Mesothelial cell of epicardium (in vitro differentiated cells): ENCODE results near the gene CEP78. TPM values are rescaled to one million over a fixed set of nuclear protein-coding genes. Genes with fewer than 3 reads are reported as not detected.

Experiments
- DNase-seq, 2 experiments: peaks; one replicate each; pipeline ENCODE4 v3.0.0; 2021; ENCODE audit warnings: low spot score in 2 of 2; ENCODE audit not compliant: unreplicated experiment in 2 of 2
- H3K27ac Mint-ChIP-seq: 2 replicates; pipeline ENCODE4 v1.8.0; 2021; ENCODE audit warnings: mixed read lengths
- H3K27me3 Mint-ChIP-seq: 2 replicates; pipeline ENCODE4 v1.8.0; 2021; ENCODE audit warnings: low read depth, mixed read lengths
- H3K36me3 Mint-ChIP-seq: 2 replicates; pipeline ENCODE4 v1.8.0; 2021; ENCODE audit warnings: mixed read lengths
- H3K4me1 Mint-ChIP-seq: 2 replicates; pipeline ENCODE4 v1.8.0; 2021; ENCODE audit warnings: mixed read lengths
- H3K4me3 Mint-ChIP-seq: 2 replicates; pipeline ENCODE4 v1.8.0; 2021; ENCODE audit warnings: mild to moderate bottlenecking, moderate library complexity, mixed read lengths
- H3K9me3 Mint-ChIP-seq: 2 replicates; pipeline ENCODE4 v1.8.0; 2021; ENCODE audit warnings: mixed read lengths
- total RNA-seq: library from RNA; stranded (reverse); gene quantifications from 3 replicates; pipeline ENCODE4 v1.2.1, GENCODE V29; 2021
- TF ChIP-seq, protein P1 (sequence below): fragments of 200-600 bp; sonication (generic); IDR thresholded peaks from one replicate; pipeline ENCODE4 v1.5.0; 2021; ENCODE audit warnings: antibody characterized with exemption; ENCODE audit not compliant: unreplicated experiment

CEP78 gene
- total RNA-seq, 1 donor from 2014 or later, result 40.9 TPM

DNA sequence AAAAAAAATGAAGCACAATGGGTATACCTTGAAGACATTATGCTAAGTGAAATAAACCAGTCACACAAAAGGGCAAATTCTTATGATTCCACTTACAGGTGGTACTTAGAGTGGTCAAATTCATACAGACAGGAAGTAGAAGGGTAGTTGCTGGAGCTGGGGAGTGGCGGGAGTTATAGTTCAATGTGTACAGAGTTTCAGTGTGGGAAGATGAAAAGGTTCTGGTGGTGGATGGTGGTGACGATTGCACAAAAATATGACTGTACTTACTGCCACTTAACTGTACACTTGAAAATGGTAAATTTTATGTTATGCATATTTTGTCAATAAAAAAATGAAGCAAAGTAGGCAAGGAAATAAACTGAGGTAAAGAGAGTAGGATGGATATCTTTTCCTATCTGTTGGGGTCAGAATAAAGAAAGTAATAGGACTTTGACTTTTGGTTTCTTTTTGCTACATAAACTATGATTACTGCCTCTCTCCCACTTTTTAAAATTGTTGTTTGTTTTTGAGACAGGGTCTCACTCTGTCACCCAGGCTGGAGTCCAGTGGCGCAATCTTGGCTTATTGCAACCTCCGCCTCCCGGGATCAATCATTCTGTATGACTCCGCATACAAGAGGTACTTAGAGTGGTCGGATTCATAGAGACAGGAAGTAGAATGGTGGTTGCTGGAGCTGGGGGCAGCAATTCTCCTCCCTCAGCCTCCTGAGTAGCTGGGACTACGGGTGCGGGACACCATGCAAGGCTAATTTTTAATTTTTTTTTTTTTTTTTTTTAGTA is 57.0 kb downstream of the CEP78 start:
- Mint-ChIP-seq H3K27me3 (no peaks in the 10 kb centered on the region), H3K9me3 (no peaks in the 10 kb centered on the region), H3K36me3 (no peaks in the 10 kb centered on the region), H3K27ac (no peak overlapping the region), H3K4me1 (peaks cover 44% of the 10 kb centered on the region), H3K4me3 (no peak overlapping the region)
- DNase-seq, result no peak
- TF ChIP-seq, protein P1, sequence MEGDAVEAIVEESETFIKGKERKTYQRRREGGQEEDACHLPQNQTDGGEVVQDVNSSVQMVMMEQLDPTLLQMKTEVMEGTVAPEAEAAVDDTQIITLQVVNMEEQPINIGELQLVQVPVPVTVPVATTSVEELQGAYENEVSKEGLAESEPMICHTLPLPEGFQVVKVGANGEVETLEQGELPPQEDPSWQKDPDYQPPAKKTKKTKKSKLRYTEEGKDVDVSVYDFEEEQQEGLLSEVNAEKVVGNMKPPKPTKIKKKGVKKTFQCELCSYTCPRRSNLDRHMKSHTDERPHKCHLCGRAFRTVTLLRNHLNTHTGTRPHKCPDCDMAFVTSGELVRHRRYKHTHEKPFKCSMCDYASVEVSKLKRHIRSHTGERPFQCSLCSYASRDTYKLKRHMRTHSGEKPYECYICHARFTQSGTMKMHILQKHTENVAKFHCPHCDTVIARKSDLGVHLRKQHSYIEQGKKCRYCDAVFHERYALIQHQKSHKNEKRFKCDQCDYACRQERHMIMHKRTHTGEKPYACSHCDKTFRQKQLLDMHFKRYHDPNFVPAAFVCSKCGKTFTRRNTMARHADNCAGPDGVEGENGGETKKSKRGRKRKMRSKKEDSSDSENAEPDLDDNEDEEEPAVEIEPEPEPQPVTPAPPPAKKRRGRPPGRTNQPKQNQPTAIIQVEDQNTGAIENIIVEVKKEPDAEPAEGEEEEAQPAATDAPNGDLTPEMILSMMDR, result no peak

- H3K27me3 Mint-ChIP-seq, result no peaks in the 10 kb centered on the region
- H3K4me1 Mint-ChIP-seq, result peaks cover 36% of the 10 kb centered on the region
- TF ChIP-seq, protein P1, result no peak
- DNase-seq, result no peak
- H3K4me3 Mint-ChIP-seq, result no peak overlapping the region
- H3K27ac Mint-ChIP-seq, result no peak overlapping the region
- no peaks in the 10 kb centered on the region for H3K36me3 Mint-ChIP-seq
- no peaks in the 10 kb centered on the region for H3K9me3 Mint-ChIP-seq
Measured at GRCh38 chr9:78294290-78295176, 58.7 kb downstream of the CEP78 start.

DNA sequence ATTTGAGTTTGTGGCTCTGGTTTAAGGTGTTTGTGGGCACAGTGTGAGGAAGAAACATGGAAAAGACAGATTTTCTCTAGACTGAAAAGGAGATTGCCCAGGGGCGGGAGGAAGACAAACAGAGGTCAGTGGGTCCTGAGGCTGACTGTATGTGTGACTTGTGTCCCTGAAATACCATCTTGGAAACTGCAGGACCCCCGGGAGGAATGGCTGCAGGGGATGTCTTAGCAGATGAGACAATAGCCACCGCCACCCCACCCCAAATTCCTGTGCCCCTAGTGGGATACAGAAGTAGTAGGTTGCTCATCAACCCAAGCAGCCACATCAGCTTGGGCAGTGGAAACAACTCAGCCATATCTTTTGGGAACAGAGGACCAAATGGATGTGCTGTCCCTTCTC is 59.3 kb downstream of the CEP78 start:
- H3K36me3 Mint-ChIP-seq, result no peaks in the 10 kb centered on the region
- H3K4me1 Mint-ChIP-seq, result peaks cover 32% of the 10 kb centered on the region
- no peak for DNase-seq
- H3K27ac Mint-ChIP-seq, result no peak overlapping the region
- TF ChIP-seq, protein P1, result no peak
- no peaks in the 10 kb centered on the region for H3K27me3 Mint-ChIP-seq
- no peaks in the 10 kb centered on the region for H3K9me3 Mint-ChIP-seq
- H3K4me3 Mint-ChIP-seq, result no peak overlapping the region

- no peaks in the 10 kb centered on the region for H3K9me3 Mint-ChIP-seq
- H3K27ac Mint-ChIP-seq, result peak overlapping the region; percentile 91
- DNase-seq, result no peak
- H3K4me1 Mint-ChIP-seq, result peaks cover 31% of the 10 kb centered on the region
- TF ChIP-seq, protein P1, result no peak
- no peaks in the 10 kb centered on the region for H3K36me3 Mint-ChIP-seq
- no peaks in the 10 kb centered on the region for H3K27me3 Mint-ChIP-seq
- H3K4me3 Mint-ChIP-seq, result peak overlapping the region; percentile 84
Measured at GRCh38 chr9:78295731-78296130, 59.9 kb downstream of the CEP78 start.

DNA sequence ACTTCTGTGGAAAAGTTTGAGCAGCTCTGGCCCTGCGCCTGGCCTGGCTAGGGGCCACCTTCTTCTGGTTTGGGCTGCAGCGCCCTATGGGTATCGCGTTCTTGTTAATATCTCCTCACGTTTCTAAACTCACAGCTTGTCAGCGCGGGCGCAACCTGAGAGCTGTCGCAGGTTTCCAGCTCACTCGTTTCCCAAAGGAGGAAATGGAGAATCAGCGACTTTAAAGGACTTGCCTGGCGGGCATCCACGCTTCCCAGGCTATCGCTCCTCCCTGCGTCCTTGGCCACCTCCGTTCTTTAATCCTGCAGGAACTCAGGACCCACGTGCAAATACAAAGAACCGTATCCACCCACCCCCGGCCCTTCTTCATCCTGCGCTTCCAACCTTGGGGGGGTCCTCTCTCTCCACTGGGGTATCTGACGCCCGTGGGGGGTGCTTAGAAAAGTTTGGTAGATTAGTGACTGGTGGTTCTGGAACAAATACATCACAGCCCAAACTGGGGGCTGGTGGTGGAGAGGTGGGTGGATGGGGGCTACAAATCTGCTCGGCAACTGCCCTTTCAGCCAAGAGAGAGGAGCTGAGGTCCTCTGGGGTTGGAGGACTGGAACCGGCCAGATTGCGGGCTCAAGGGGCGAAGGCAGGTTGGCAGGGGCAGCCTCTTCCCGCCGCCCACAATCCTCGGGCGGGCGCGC is 60.5 kb downstream of the CEP78 start:
- H3K4me3 Mint-ChIP-seq, result peak overlapping the region; percentile 84
- H3K4me1 Mint-ChIP-seq, result peaks cover 30% of the 10 kb centered on the region
- peak in 1 of 2 experiments; percentile 53 for DNase-seq
- H3K27me3 Mint-ChIP-seq, result no peaks in the 10 kb centered on the region
- H3K27ac Mint-ChIP-seq, result peak overlapping the region; percentile 91
- no peaks in the 10 kb centered on the region for H3K9me3 Mint-ChIP-seq
- peaks cover 1% of the 10 kb centered on the region for H3K36me3 Mint-ChIP-seq
- TF ChIP-seq, protein P1, result no peak
